Mucosa of gallbladder (tissue), 1 donor: ENCODE measurements around the gene PRRT1. TPM values are rescaled to one million over a fixed set of nuclear protein-coding genes. Genes with fewer than 3 reads are reported as not detected.
"Not testable (repeated sequence)": the region's sequence is repeated elsewhere in the genome, so short reads cannot be mapped to it uniquely, and the experiment has no call there.

Source experiments
- DNase-seq: peaks from one replicate; pipeline ENCODE4 v3.0.0-alpha.2; 2020; ENCODE audit warnings: low spot score
- total RNA-seq: library from RNA; stranded (reverse); gene quantifications from one replicate; pipeline ENCODE4 v1.2.1, GENCODE V29; 2021
- donor health status: DM: no; HTN: no; CAD: no.

PRRT1 gene
- total RNA-seq, 1 donor from 2014 or later: 3.7 TPM

- no peak for DNase-seq
Measured at GRCh38 chr6:32151181-32151862, 417 bp downstream of the PRRT1 start.

GRCh38 chr6:32149932-32150870 lies 1.5 kb downstream of the PRRT1 start:
- DNase-seq: no peak

- DNase-seq: no peak
Measured at GRCh38 chr6:32149092-32149755, 2.5 kb downstream of the PRRT1 start.

GRCh38 chr6:32148289-32149091 lies 3.2 kb downstream of the PRRT1 start:
- peak; percentile 77 for DNase-seq

GRCh38 chr6:32147401-32148132 lies 4.2 kb downstream of the PRRT1 start:
- DNase-seq: no peak

- no peak for DNase-seq
Measured at GRCh38 chr6:32146687-32147086, 5.1 kb downstream of the PRRT1 start.

- DNase-seq: no peak
Measured at GRCh38 chr6:32146287-32146686, 5.5 kb downstream of the PRRT1 start.

GRCh38 chr6:32144238-32144637 lies 7.5 kb downstream of the PRRT1 start:
- DNase-seq: not testable (repeated sequence)

- DNase-seq: no peak
Measured at GRCh38 chr6:32140420-32141046, 11.2 kb downstream of the PRRT1 start.

GRCh38 chr6:32139590-32139989 lies 12.1 kb downstream of the PRRT1 start:
- DNase-seq: no peak

- no peak for DNase-seq
Measured at GRCh38 chr6:32137454-32137853, 14.3 kb downstream of the PRRT1 start.

- no peak for DNase-seq
Measured at GRCh38 chr6:32133786-32134185, 18.0 kb downstream of the PRRT1 start.

- DNase-seq: no peak
Measured at GRCh38 chr6:32132110-32132509, 19.6 kb downstream of the PRRT1 start.

- no peak for DNase-seq
Measured at GRCh38 chr6:32131439-32131948, 20.2 kb downstream of the PRRT1 start.

GRCh38 chr6:32129297-32130088 lies 22.2 kb downstream of the PRRT1 start:
- DNase-seq: no peak

GRCh38 chr6:32128751-32129296 lies 22.9 kb downstream of the PRRT1 start:
- no peak for DNase-seq

GRCh38 chr6:32127717-32128592 lies 23.8 kb downstream of the PRRT1 start, which contains the start of gene ATF6B:
Gene ATF6B, minus strand, starts transcription at chr6:32128246. Its CDS starts 39 bp downstream, at chr6:32128207.
- DNase-seq: peak; percentile 99

- no peak for DNase-seq
Measured at GRCh38 chr6:32127409-32127716, 24.4 kb downstream of the PRRT1 start.
